ENCODE results near the gene LCOR.

DNA sequence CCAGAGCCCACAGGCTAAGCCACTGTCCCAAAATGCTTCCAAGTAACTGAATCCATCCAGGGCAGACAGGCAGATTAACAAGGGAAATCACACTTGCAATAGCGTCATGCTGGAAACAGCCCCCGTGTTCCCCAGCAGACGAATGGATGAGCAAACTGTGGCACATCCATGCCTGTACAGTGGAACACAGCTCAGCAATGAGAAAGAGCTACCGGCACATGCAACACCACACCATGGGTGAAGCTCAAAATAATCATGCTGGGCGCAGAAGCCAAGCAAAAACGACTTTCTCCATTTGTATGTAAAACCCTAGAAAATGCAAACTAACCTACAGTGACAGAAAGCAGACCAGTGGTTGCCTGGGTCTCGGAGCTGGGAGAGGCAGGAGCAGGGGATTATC, 200.5 kb downstream of the LCOR start:
- TF ChIP-seq POLR2A (IDR thresholded peaks at IDR 0.05) = no peak
- TF ChIP-seq, protein P1, sequence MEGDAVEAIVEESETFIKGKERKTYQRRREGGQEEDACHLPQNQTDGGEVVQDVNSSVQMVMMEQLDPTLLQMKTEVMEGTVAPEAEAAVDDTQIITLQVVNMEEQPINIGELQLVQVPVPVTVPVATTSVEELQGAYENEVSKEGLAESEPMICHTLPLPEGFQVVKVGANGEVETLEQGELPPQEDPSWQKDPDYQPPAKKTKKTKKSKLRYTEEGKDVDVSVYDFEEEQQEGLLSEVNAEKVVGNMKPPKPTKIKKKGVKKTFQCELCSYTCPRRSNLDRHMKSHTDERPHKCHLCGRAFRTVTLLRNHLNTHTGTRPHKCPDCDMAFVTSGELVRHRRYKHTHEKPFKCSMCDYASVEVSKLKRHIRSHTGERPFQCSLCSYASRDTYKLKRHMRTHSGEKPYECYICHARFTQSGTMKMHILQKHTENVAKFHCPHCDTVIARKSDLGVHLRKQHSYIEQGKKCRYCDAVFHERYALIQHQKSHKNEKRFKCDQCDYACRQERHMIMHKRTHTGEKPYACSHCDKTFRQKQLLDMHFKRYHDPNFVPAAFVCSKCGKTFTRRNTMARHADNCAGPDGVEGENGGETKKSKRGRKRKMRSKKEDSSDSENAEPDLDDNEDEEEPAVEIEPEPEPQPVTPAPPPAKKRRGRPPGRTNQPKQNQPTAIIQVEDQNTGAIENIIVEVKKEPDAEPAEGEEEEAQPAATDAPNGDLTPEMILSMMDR (IDR thresholded peaks at IDR 0.05 in 4 of 5, conservative IDR thresholded peaks at IDR 0.05 in 1 of 5) = no peak
